ENCODE results near the gene MAMSTR.
"Not testable (repeated sequence)": the region's sequence is repeated elsewhere in the genome, so short reads cannot be mapped to it uniquely, and the experiment has no call there.

The MAMSTR gene

GRCh38 chr19:48686088-48686487 is 33.4 kb downstream of the MAMSTR start:
- DNase-seq (ENCODE audit: low spot score): no peak
- no peak for TF ChIP-seq CTCF (IDR thresholded peaks at IDR 0.05; ENCODE audit: extremely low read depth, missing control alignments)

- no peak for DNase-seq (ENCODE audit: low spot score)
- TF ChIP-seq CTCF (IDR thresholded peaks at IDR 0.05; ENCODE audit: extremely low read depth, missing control alignments): no peak
Observed at GRCh38 chr19:48685583-48685982, 33.9 kb downstream of the MAMSTR start.

- no peak for DNase-seq (ENCODE audit: low spot score)
- TF ChIP-seq CTCF (IDR thresholded peaks at IDR 0.05; ENCODE audit: extremely low read depth, missing control alignments): no peak
Observed at GRCh38 chr19:48683349-48683748, 36.2 kb downstream of the MAMSTR start.

GRCh38 chr19:48681127-48681470 is 38.4 kb downstream of the MAMSTR start:
- TF ChIP-seq CTCF (IDR thresholded peaks at IDR 0.05; ENCODE audit: extremely low read depth, missing control alignments): no peak
- peak; percentile 50 for DNase-seq (ENCODE audit: low spot score)

- no peak for DNase-seq (ENCODE audit: low spot score)
- no peak for TF ChIP-seq CTCF (IDR thresholded peaks at IDR 0.05; ENCODE audit: extremely low read depth, missing control alignments)
Observed at GRCh38 chr19:48680436-48681126, 38.9 kb downstream of the MAMSTR start.

- not testable (repeated sequence) for DNase-seq (ENCODE audit: low spot score)
Observed at GRCh38 chr19:48680006-48680405, 39.5 kb downstream of the MAMSTR start.

- no peak for DNase-seq (ENCODE audit: low spot score)
- no peak for TF ChIP-seq CTCF (IDR thresholded peaks at IDR 0.05; ENCODE audit: extremely low read depth, missing control alignments)
Observed at GRCh38 chr19:48678201-48678600, 41.3 kb downstream of the MAMSTR start.

- no peak for TF ChIP-seq CTCF (IDR thresholded peaks at IDR 0.05; ENCODE audit: extremely low read depth, missing control alignments)
- DNase-seq (ENCODE audit: low spot score): no peak
Observed at GRCh38 chr19:48676887-48677286, 42.6 kb downstream of the MAMSTR start.
